OCI-LY7 (cell line): Measurements from ENCODE around the gene HLA-DQA2. TPM values are rescaled to one million over a fixed set of nuclear protein-coding genes. Genes with fewer than 3 reads are reported as not detected.

Experiments used
- BruUV-seq: library from RNA; stranded (reverse); fragments of 400-500 nt; replicated peaks from 2 replicates; lab custom pipeline; 2021; lab: Mats Ljungman, UMichigan
- CTCF ChIA-PET: fragments of 300-600 bp; sonication (Branson Sonifier 250); formaldehyde crosslinking; loops from one replicate; lab custom pipeline; 2022; ENCODE audit warnings: antibody characterized with exemption; ENCODE audit not compliant: unreplicated experiment; lab: Charles Lee
- POLR2A ChIA-PET: fragments of 300-600 bp; sonication (Branson Sonifier 250); formaldehyde crosslinking; loops from one replicate; lab custom pipeline; 2022; ENCODE audit warnings: antibody characterized with exemption; lab: Charles Lee
- DNase-seq: peaks from one replicate; pipeline ENCODE4 v3.0.0-alpha.2; 2015; ENCODE audit warnings: low spot score
- H2AFZ ChIP-seq: fragments of 200-600 bp; sonication (generic), shearing (Covaris generic); 2 replicates; pipeline ENCODE4 v1.6.1; 2014; ENCODE audit warnings: mild to moderate bottlenecking, antibody characterized with exemption, low read length, moderate library complexity
- H3K27ac ChIP-seq: fragments of 200-600 bp; sonication (generic); 2 replicates; pipeline ENCODE4 v1.5.1; 2014; ENCODE audit warnings: mixed run types, low read depth, mild to moderate bottlenecking, moderate library complexity, low read length, inconsistent platforms; ENCODE audit not compliant: poor library complexity, severe bottlenecking
- H3K36me3 ChIP-seq: fragments of 200-600 bp; sonication (generic); 2 replicates; pipeline ENCODE4 v1.6.1; 2014; ENCODE audit warnings: mild to moderate bottlenecking, antibody characterized with exemption, low read length, moderate library complexity, mixed read lengths; ENCODE audit not compliant: insufficient read depth
- H3K4me1 ChIP-seq: fragments of 200-600 bp; sonication (generic); 2 replicates; pipeline ENCODE4 v1.5.1; 2014; ENCODE audit warnings: mild to moderate bottlenecking, low read length; ENCODE audit not compliant: insufficient read depth, poor library complexity, severe bottlenecking
- H3K4me2 ChIP-seq: fragments of 200-600 bp; sonication (generic); 2 replicates; pipeline ENCODE4 v1.6.1; 2014; ENCODE audit warnings: mild to moderate bottlenecking, low read length
- H3K4me3 ChIP-seq: fragments of 200-600 bp; sonication (generic); 2 replicates; pipeline ENCODE4 v1.5.1; 2014; ENCODE audit warnings: mild to moderate bottlenecking, low read depth, low read length; ENCODE audit not compliant: poor library complexity, severe bottlenecking
- H3K79me2 ChIP-seq: fragments of 200-600 bp; sonication (generic); 2 replicates; pipeline ENCODE4 v1.6.1; 2016; ENCODE audit warnings: low read depth, mild to moderate bottlenecking, low read length, moderate library complexity, mixed read lengths; ENCODE audit not compliant: insufficient read depth
- H3K9me2 ChIP-seq: fragments of 200-600 bp; sonication (generic); 2 replicates; pipeline ENCODE4 v1.6.1; 2016; ENCODE audit warnings: mild to moderate bottlenecking, low read length, mixed read lengths; ENCODE audit not compliant: insufficient read depth
- H3K9me3 ChIP-seq: fragments of 200-600 bp; sonication (generic); 2 replicates; pipeline ENCODE4 v1.6.1; 2014; ENCODE audit warnings: mild to moderate bottlenecking, mixed run types, low read length, mixed read lengths
- H4K20me1 ChIP-seq: fragments of 200-600 bp; sonication (generic); 2 replicates; pipeline ENCODE4 v1.6.1; 2014; ENCODE audit warnings: mild to moderate bottlenecking, antibody characterized with exemption, low read length, moderate library complexity, mixed read lengths; ENCODE audit not compliant: insufficient read depth
- CTCF ChIP-seq: fragments of 200-600 bp; sonication (generic); conservative IDR thresholded peaks from 2 replicates; pipeline ENCODE4 v1.5.1; 2014; ENCODE audit warnings: mild to moderate bottlenecking, antibody characterized with exemption, low read length, moderate library complexity, mixed read lengths
- EZH2phosphoT487 ChIP-seq: fragments of 200-600 bp; sonication (generic); IDR thresholded peaks from 2 replicates; pipeline ENCODE4 v1.6.1; 2018; ENCODE audit warnings: low read depth, borderline replicate concordance, mild to moderate bottlenecking, mixed run types, antibody characterized with exemption, low read length, moderate library complexity, mixed read lengths
- intact Hi-C: fragments of 100-400 bp; cut with micrococcal nuclease; formaldehyde crosslinking; loops from one replicate; pipeline ENCODE4 v1.10.0; 2022; ENCODE audit not compliant: unreplicated experiment
- total RNA-seq, 2 experiments: library from RNA; depleted of rRNA in 1 of 2; stranded (reverse); fragments of >200 nt in 1 of 2; shearing (Covaris generic) in 1 of 2; gene quantifications; 2 replicates each; pipeline ENCODE4 v1.2.3, GENCODE V29; 2014 to 2022

Gene HLA-DQA2
- total RNA-seq, 2 experiments from 2014 or later, result 3.6 TPM; not detected in 1

- CTCF ChIA-PET, result no interaction called here
- intact Hi-C loops, result no loop called here
These were observed 22.3 kb upstream of the HLA-DQA2 start for GRCh38 chr6:32718879-32719278.

GRCh38 chr6:32738126-32738525 is 3.1 kb upstream of the HLA-DQA2 start:
- BruUV-seq, result no TSS peak
- Histone ChIP-seq H3K9me3 (0 out of 2 replicates have a peak, but pooled peaks cover under 1% of the 10 kb centered on the region), H3K4me1 (no peaks in the 10 kb centered on the region), H3K4me3 (no peak overlapping the region), H3K27ac (no peak overlapping the region), H3K9me2 (no peaks in the 10 kb centered on the region), H3K4me2 (no peak overlapping the region), H2AFZ (no peak overlapping the region), H3K79me2 (no peaks in the 10 kb centered on the region), H3K36me3 (no peaks in the 10 kb centered on the region), H4K20me1 (no peaks in the 10 kb centered on the region)
- DNase-seq, result no peak
- POLR2A ChIA-PET, result interaction anchor here (0.5 kb wide), 1 partner anchor 491 kb away, joined by 3 read pairs; no protein-coding TSS in a partner anchor
- CTCF ChIA-PET, result no interaction called here
- intact Hi-C loops, result no loop called here
- no peak for TF ChIP-seq CTCF
- no peak for TF ChIP-seq EZH2phosphoT487

More at GRCh38 chr6:32718879-32719278, 22.3 kb upstream of the HLA-DQA2 start:
- no peak overlapping the region for H3K4me2 ChIP-seq
- no peak overlapping the region for H3K27ac ChIP-seq
- no peak for DNase-seq
- H3K36me3 ChIP-seq, result no peaks in the 10 kb centered on the region
- no peaks in the 10 kb centered on the region for H3K4me1 ChIP-seq
- no peaks in the 10 kb centered on the region for H3K9me2 ChIP-seq
- no peak overlapping the region for H2AFZ ChIP-seq
- no TSS peak for BruUV-seq
- POLR2A ChIA-PET, result no interaction called here
- H4K20me1 ChIP-seq, result no peaks in the 10 kb centered on the region
- no peaks in the 10 kb centered on the region for H3K79me2 ChIP-seq
- TF ChIP-seq CTCF (no peak), EZH2phosphoT487 (no peak)
- H3K4me3 ChIP-seq, result no peak overlapping the region
- no peaks in the 10 kb centered on the region for H3K9me3 ChIP-seq

- Histone ChIP-seq H3K27ac (no peak overlapping the region), H3K36me3 (no peaks in the 10 kb centered on the region), H3K4me1 (no peaks in the 10 kb centered on the region), H4K20me1 (no peaks in the 10 kb centered on the region), H2AFZ (no peak overlapping the region), H3K4me2 (no peak overlapping the region), H3K79me2 (no peaks in the 10 kb centered on the region), H3K4me3 (no peak overlapping the region), H3K9me3 (no peaks in the 10 kb centered on the region), H3K9me2 (no peaks in the 10 kb centered on the region)
- CTCF ChIA-PET, result no interaction called here
- TF ChIP-seq CTCF, result no peak
- TF ChIP-seq EZH2phosphoT487, result no peak
- POLR2A ChIA-PET, result interaction anchor here (0.7 kb wide), 2 partner anchors 325 to 346 kb away, joined by 3 read pairs; no protein-coding TSS in a partner anchor
- BruUV-seq, result no TSS peak
- no peak for DNase-seq
- intact Hi-C loops, result no loop called here
These were observed 1.2 kb downstream of the HLA-DQA2 start for GRCh38 chr6:32742374-32742773.
